K562 (cell line): Measurements from ENCODE around the gene FAM149A. TPM values are rescaled to one million over a fixed set of nuclear protein-coding genes. Genes with fewer than 3 reads are reported as not detected.

ENCODE experiments used
- ATAC-seq: fragments of 200-7000 bp; cut with Tn5 transposase; 3 replicates; pipeline ENCODE4 v1.9.1; 2020; ENCODE audit warnings: moderate library complexity
- BruUV-seq: library from RNA; stranded (reverse); fragments of 400-500 nt; replicated peaks from 2 replicates; lab custom pipeline; 2021; lab: Mats Ljungman, UMichigan
- CTCF ChIA-PET: fragments of 300-600 bp; formaldehyde crosslinking; extraction: SDS; loops from one replicate; lab custom pipeline; 2021; ENCODE audit warnings: low intra/inter-chr PET ratio; lab: Yijun Ruan, JAX
- POLR2A ChIA-PET: fragments of 300-600, 350-650 bp; sonication (Branson Sonifier 250); formaldehyde crosslinking; extraction: SDS; loops from one replicate; lab custom pipeline; 2021; ENCODE audit warnings: antibody characterized with exemption, inconsistent platforms; lab: Yijun Ruan, JAX
- DNase-seq, 4 experiments: peaks; one replicate each; pipeline versions ENCODE4 v3.0.0 to v3.0.0-alpha.2; 2011 to 2018; ENCODE audit warnings: low spot score in 3 of 4, mixed read lengths in 3 of 4; ENCODE audit errors: extremely low read depth in 1 of 4
- FAIRE-seq: peaks from 2 replicates; lab custom pipeline; 2011; peaks lifted over from hg19 to GRCh38; lab: Jason Lieb, UNC
- H2AFZ ChIP-seq: 2 replicates; pipeline ENCODE4 v1.6.0; 2011; ENCODE audit warnings: low read depth, low read length, control low read depth, inconsistent platforms
- H3K27ac ChIP-seq: fragments of 200-600 bp; 3 replicates; pipeline ENCODE4 v1.8.0; 2011; ENCODE audit warnings: low read depth, mild to moderate bottlenecking, control low read depth, inconsistent platforms, low read length, moderate library complexity, mixed read lengths; ENCODE audit errors: extremely low read depth
- H3K27me3 ChIP-seq, 2 experiments: fragments of 300-600 bp in 1 of 2; 2 replicates in 1 of 2; 3 replicates in 1 of 2; pipeline versions ENCODE4 v1.6.0 to v1.8.0; 2011; ENCODE audit warnings: inconsistent platforms in 2 of 2, low read length in 2 of 2, mild to moderate bottlenecking in 1 of 2, mixed read lengths in 1 of 2, moderate library complexity in 1 of 2; ENCODE audit not compliant: control insufficient read depth in 2 of 2, insufficient read depth in 2 of 2
- H3K36me3 ChIP-seq: fragments of 300-600 bp; 3 replicates; pipeline ENCODE4 v1.8.0; 2011; ENCODE audit warnings: mild to moderate bottlenecking, low read length, inconsistent platforms; ENCODE audit not compliant: control insufficient read depth, insufficient read depth
- H3K4me1 ChIP-seq, 2 experiments: fragments of 200-600 bp in 1 of 2; replicated peaks in 1 of 2; 2 replicates in 1 of 2; 3 replicates in 1 of 2; pipeline versions ENCODE4 v1.5.1 to v1.8.0; 2011; ENCODE audit warnings: inconsistent platforms in 2 of 2, low read length in 2 of 2, mild to moderate bottlenecking in 1 of 2, mixed read lengths in 1 of 2, moderate library complexity in 1 of 2; ENCODE audit not compliant: control insufficient read depth in 2 of 2, insufficient read depth in 2 of 2
- H3K4me2 ChIP-seq: 2 replicates; pipeline ENCODE4 v1.6.1; 2011; ENCODE audit warnings: low read length, control low read depth, inconsistent platforms, mixed read lengths; ENCODE audit not compliant: insufficient read depth
- H3K4me3 ChIP-seq: fragments of 200-600 bp; sonication (generic), shearing (Covaris generic); 2 replicates; pipeline ENCODE4 v1.5.1; 2016; ENCODE audit warnings: control low read depth, inconsistent platforms
- H3K79me2 ChIP-seq: fragments of 200-600 bp; 3 replicates; pipeline ENCODE4 v1.8.0; 2011; ENCODE audit warnings: low read length, inconsistent platforms; ENCODE audit not compliant: control insufficient read depth, insufficient read depth
- H3K9ac ChIP-seq, 2 experiments: 2 replicates each; pipeline versions ENCODE4 v1.6.0 to v1.6.1; 2011; ENCODE audit warnings: low read depth in 2 of 2, low read length in 2 of 2, control low read depth in 1 of 2, inconsistent platforms in 1 of 2, mild to moderate bottlenecking in 1 of 2, mixed read lengths in 1 of 2; ENCODE audit not compliant: insufficient read depth in 1 of 2
- H3K9me1 ChIP-seq: one replicate; pipeline ENCODE4 v1.6.0; 2011; ENCODE audit warnings: inconsistent platforms, mild to moderate bottlenecking, low read length, moderate library complexity; ENCODE audit not compliant: control insufficient read depth, insufficient read depth
- H3K9me3 ChIP-seq: replicated peaks from 2 replicates; pipeline ENCODE4 v1.5.1; 2011; ENCODE audit warnings: low read depth, low read length, inconsistent platforms; ENCODE audit not compliant: control insufficient read depth, insufficient read depth
- H4K20me1 ChIP-seq: replicated peaks from 2 replicates; pipeline ENCODE4 v1.6.1; 2011; ENCODE audit warnings: low read length, inconsistent platforms, mixed read lengths; ENCODE audit not compliant: control insufficient read depth, insufficient read depth
- ADNP ChIP-seq: fragments of 200-800 bp; sonication (Bioruptor generic); IDR thresholded peaks from 2 replicates; pipeline ENCODE4 v1.6.1; 2016; ENCODE audit warnings: missing genetic modification characterization, missing compliant biosample characterization
- AFF4 ChIP-seq: sonication (generic); formaldehyde crosslinking; IDR thresholded peaks from 2 replicates; pipeline ENCODE4 v1.8.0; 2023; ENCODE audit warnings: mild to moderate bottlenecking, missing genetic modification reagents
- CBX5 ChIP-seq: IDR thresholded peaks from 2 replicates; pipeline ENCODE4 v1.6.1; 2014; ENCODE audit warnings: low read depth, borderline replicate concordance
- DIDO1 ChIP-seq: fragments of 450-650 bp; IDR thresholded peaks from 2 replicates; pipeline ENCODE4 v1.6.1; 2016; ENCODE audit warnings: low read depth, missing biosample characterization, missing genetic modification characterization
- FOXK1 ChIP-seq: sonication (generic); formaldehyde crosslinking; IDR thresholded peaks from 2 replicates; pipeline ENCODE4 v1.8.0; 2022; ENCODE audit warnings: missing genetic modification reagents, mild to moderate bottlenecking, borderline replicate concordance
- LCOR ChIP-seq: sonication (generic); formaldehyde crosslinking; IDR thresholded peaks from 2 replicates; pipeline ENCODE4 v1.8.0; 2022; ENCODE audit warnings: mild to moderate bottlenecking, missing genetic modification reagents
- MIER1 ChIP-seq: fragments of 450-650 bp; IDR thresholded peaks from 2 replicates; pipeline ENCODE4 v1.6.1; 2016; ENCODE audit warnings: antibody characterized with exemption, mild to moderate bottlenecking, low read depth
- MYNN ChIP-seq, 2 experiments: sonication (generic); formaldehyde crosslinking in 1 of 2; IDR thresholded peaks; 2 replicates each; pipeline versions ENCODE4 v1.5.0 to v1.6.1; 2016 to 2020; ENCODE audit warnings: antibody characterized with exemption in 1 of 2, missing genetic modification reagents in 1 of 2
- NCOA4 ChIP-seq: fragments of 450-650 bp; IDR thresholded peaks from 2 replicates; pipeline ENCODE4 v1.6.1; 2018; ENCODE audit warnings: mild to moderate bottlenecking; ENCODE audit not compliant: partially characterized antibody
- RFX5 ChIP-seq: IDR thresholded peaks from 2 replicates; pipeline ENCODE4 v1.6.1; 2011; ENCODE audit warnings: low read depth, mild to moderate bottlenecking, improper control_type of control experiment, low read length
- SMARCA4 ChIP-seq: fragments of 450-650 bp; IDR thresholded peaks from 2 replicates; pipeline ENCODE4 v1.6.1; 2016
- SRF ChIP-seq, 2 experiments: fragments of 250-450, 450-650 bp in 1 of 2; sonication (Bioruptor Pico) in 1 of 2; sonication (generic) in 1 of 2; formaldehyde crosslinking; IDR thresholded peaks; 2 replicates each; pipeline versions ENCODE4 v1.5.0 to v1.5.1; 2020 to 2022; ENCODE audit warnings: mild to moderate bottlenecking in 1 of 2, missing genetic modification reagents in 1 of 2
- TCF7L2 ChIP-seq: fragments of 150-350 bp; IDR thresholded peaks from 2 replicates; pipeline ENCODE4 v1.6.1; 2016; ENCODE audit warnings: low read depth, mild to moderate bottlenecking, low read length, moderate library complexity
- TGIF2 ChIP-seq: sonication (generic); formaldehyde crosslinking; IDR thresholded peaks from 2 replicates; pipeline ENCODE4 v1.8.1; 2022; ENCODE audit warnings: mild to moderate bottlenecking, missing genetic modification reagents, moderate library complexity
- ZBED1 ChIP-seq: IDR thresholded peaks from 2 replicates; pipeline ENCODE4 v1.6.1; 2014
- ZKSCAN3 ChIP-seq: fragments of 250-450 bp; sonication (Bioruptor Pico); IDR thresholded peaks from 2 replicates; pipeline ENCODE4 v1.4.0; 2020
- ZNF239 ChIP-seq: fragments of 250-450 bp; sonication (Bioruptor Pico); IDR thresholded peaks from 2 replicates; pipeline ENCODE4 v1.4.0; 2020; ENCODE audit warnings: mild to moderate bottlenecking
- ZNF445 ChIP-seq: fragments of 250-450 bp; sonication (Bioruptor Pico); IDR thresholded peaks from 2 replicates; pipeline ENCODE4 v1.4.0; 2020; ENCODE audit warnings: low read depth, mild to moderate bottlenecking, moderate library complexity
- ZNF766 ChIP-seq: fragments of 200-800 bp; sonication (Bioruptor generic); conservative IDR thresholded peaks from 2 replicates; pipeline ENCODE4 v1.6.1; 2016; ENCODE audit warnings: missing genetic modification characterization, missing compliant biosample characterization
- WGBS: fragments of 100-300 bp; shearing (Covaris generic); methylation state at CpG from one replicate; pipeline ENCODE4 v1.1.6; 2016; ENCODE audit warnings: low coverage, mixed read lengths; ENCODE audit not compliant: insufficient coverage; ENCODE audit errors: missing lambda C conversion rate; 5-methylcytosine and 5-hydroxymethylcytosine counted together
- in situ Hi-C: fragments of 300-500 bp; cut with MboI; formaldehyde crosslinking; loops from 4 replicates; pipeline ENCODE4 v1.15.0; 2018; ENCODE audit warnings: inconsistent platforms, mixed read lengths
- intact Hi-C: fragments of 100-400 bp; cut with micrococcal nuclease; formaldehyde crosslinking; loops from 2 replicates; pipeline ENCODE4 v1.14.2; 2022
- polyA plus RNA-seq, 8 experiments: library from polyadenylated mRNA; depleted of rRNA in 4 of 8; stranded (reverse) in 5 of 8; unstranded in 3 of 8; fragments of >200 nt; fragmentation: Nextera tagmentation in 2 of 8; fragmentation: Illumina TruSeq in 1 of 8; extraction: Ambion mirVana in 2 of 8; extraction: Trizol in 1 of 8; gene quantifications; 2 replicates each; pipeline versions ENCODE4 v1.2.1 to v1.2.3, GENCODE V29; 2011 to 2014; ENCODE audit warnings: inconsistent platforms in 1 of 8, missing spikeins in 1 of 8
- total RNA-seq, 7 experiments: library from RNA; depleted of rRNA in 6 of 7; stranded (reverse); fragments of >200 nt in 6 of 7; fragmentation: Illumina TruSeq in 2 of 7; extraction: Trizol in 2 of 7; gene quantifications; 2 replicates each; pipeline versions ENCODE4 v1.2.1 to v1.2.3, GENCODE V29; 2011 to 2021; ENCODE audit warnings: low replicate concordance in 1 of 7

The FAM149A gene
- total and polyA plus RNA-seq, 9 of the 15 experiments (the other 6 are each of a cell fraction or from before 2014, with no cell fraction given) = not detected

GRCh38 chr4:186191200-186192065 lies 86.9 kb downstream of the FAM149A start, which contains the start of gene CYP4V2:
Gene CYP4V2 (plus strand): TSS chr4:186191567. CDS start chr4:186191824, 257 bp downstream.
- Histone ChIP-seq H3K9me3 (no peaks in the 10 kb centered on the region), H3K27me3 (no peaks in the 10 kb centered on the region), H3K36me3 (no peaks in the 10 kb centered on the region), H3K27ac (peak within 1 kb of the TSS; percentile 94), H3K4me3 (peak within 1 kb of the TSS; percentile 78), H3K4me2 (peak within 1 kb of the TSS; percentile 90), H2AFZ (peak within 1 kb of the TSS; percentile 97), H4K20me1 (no peaks in the 10 kb centered on the region), H3K4me1 (peaks cover 13 to 16% of the 10 kb centered on the region in 2 experiments), H3K79me2 (peaks cover 23% of the 10 kb centered on the region), H3K9ac (peak within 1 kb of the TSS; percentile 87 to 98), H3K9me1 (no peaks in the 10 kb centered on the region)
- CTCF ChIA-PET = no interaction called here
- POLR2A ChIA-PET = interaction anchor here (0.8 to 2.0 kb wide), 3 partner anchors 12 to 290 kb away, joined by 3 to 12 read pairs (median 3); no protein-coding TSS in a partner anchor
- no peak for FAIRE-seq
- intact Hi-C loops (no loop called here), in situ Hi-C loops (no loop called here)
- no TSS peak for BruUV-seq
- peak; percentile 82 to 89 (median 86) for DNase-seq
- under 1% methylated on average over 51 of the region's 107 CpGs for WGBS
- peak; percentile 90 for ATAC-seq
- no peak for TF ChIP-seq RFX5
- TF ChIP-seq CBX5 = no peak
- TF ChIP-seq LCOR (CRISPR knock-in tag) = no peak
- no peak for TF ChIP-seq ZBED1
- peak; percentile 26; the same call in 1 of the 2 replicates for TF ChIP-seq DIDO1 (tag)
- no peak for TF ChIP-seq NCOA4
- TF ChIP-seq TCF7L2 = no peak
- TF ChIP-seq ZNF766 = no peak
- no peak for TF ChIP-seq ZNF239 (CRISPR knock-in tag)
- TF ChIP-seq TGIF2 = no peak; the same call in none of the 2 replicates
- no peak for TF ChIP-seq ZKSCAN3 (CRISPR knock-in tag)
- TF ChIP-seq SMARCA4 = no peak
- peak; percentile 71; the same call in 1 of the 2 replicates for TF ChIP-seq AFF4 (CRISPR knock-in tag)
- no peak for TF ChIP-seq ZNF445 (CRISPR knock-in tag)
- no peak for TF ChIP-seq FOXK1 (CRISPR knock-in tag)
- no peak for TF ChIP-seq ADNP (tag)
- 0 out of 4 replicates have a peak, but pooled peaks of 1 of the 2 experiments have one; percentile 4 for TF ChIP-seq SRF (CRISPR knock-in tag; IDR thresholded peaks at IDR 0.05)
- TF ChIP-seq MIER1 = no peak
- TF ChIP-seq MYNN (IDR thresholded peaks at IDR 0.05) = no peak; the same call in 1 of the 2 replicates
- no peak for TF ChIP-seq MYNN (CRISPR knock-in tag; IDR thresholded peaks at IDR 0.05)
